ENCODE data around the gene ST6GALNAC6. TPM values are rescaled to one million over a fixed set of nuclear protein-coding genes. Genes with fewer than 3 reads are reported as not detected.

ST6GALNAC6 gene
- total and polyA plus RNA-seq, 10 of the 15 experiments (the other 5 are each of a cell fraction or from before 2014, with no cell fraction given): 0.40 to 27.0 (median 16.8) TPM

- H3K79me2 ChIP-seq (ENCODE audit: control insufficient read depth, insufficient read depth, low read length): peaks cover 24% of the 10 kb centered on the region
- no peak overlapping the region for H3K9ac ChIP-seq (ENCODE audit: control insufficient read depth, insufficient read depth, low read length)
- H4K20me1 ChIP-seq (ENCODE audit: control insufficient read depth, insufficient read depth): no peaks in the 10 kb centered on the region
- intact Hi-C loops (cut with micrococcal nuclease; ENCODE audit: unreplicated experiment): loop anchor here (2.0 to 5.0 kb wide), 4 partner anchors 37 to 415 kb away; partner anchors contain the start of genes FPGS, PTRH1 and TTC16
- ChIA-PET RAD21 (ENCODE audit: unreplicated experiment) (interaction anchor here (0.5 to 8.2 kb wide), 6 partner anchors 47 to 415 kb away, joined by 3 to 83 read pairs (median 4); partner anchors contain the start of gene TOR2A), SMC1A (ENCODE audit: uncharacterized antibody, unreplicated experiment) (interaction anchor here (1.4 to 5.8 kb wide), 5 partner anchors 19 to 184 kb away, joined by 4 to 36 read pairs (median 16); partner anchors contain the start of genes ST6GALNAC6 and TOR2A), POLR2A (interaction anchor here (0.6 kb wide), 2 partner anchors 194 to 341 kb away, joined by 4 to 8 read pairs; no protein-coding TSS in a partner anchor), CTCF (interaction anchor here (0.5 to 9.9 kb wide), 11 partner anchors 11 to 429 kb away, joined by 3 to 91 read pairs (median 5); partner anchors contain the start of genes PIP5KL1 and TOR2A)
- H3K4me1 ChIP-seq (ENCODE audit: control insufficient read depth, insufficient read depth, low read length): peaks cover 24% of the 10 kb centered on the region
- no peak overlapping the region for H3K27ac ChIP-seq (ENCODE audit: control insufficient read depth, insufficient read depth)
- in situ Hi-C loops (cut with MboI): loop anchor here (5.0 kb wide), 1 partner anchor 327 kb away; no protein-coding TSS in a partner anchor
- no TSS peak for BruUV-seq (replicated peaks)
- H3K36me3 ChIP-seq (ENCODE audit: control insufficient read depth in 2 of 2, insufficient read depth in 2 of 2, low read length in 1 of 2): peaks cover 0 to 1% of the 10 kb centered on the region in 2 experiments; a peak in 1 of 4 replicates
- DNase-seq (ENCODE audit: low read depth, low spot score) (no peak), ATAC-seq (no peak), FAIRE-seq (no peak)
- H3K9me3 ChIP-seq (replicated peaks; ENCODE audit: control insufficient read depth, insufficient read depth, low read length): no peaks in the 10 kb centered on the region
- 83% methylated on average over 8 of the region's 8 CpGs for WGBS (ENCODE audit: insufficient coverage, insufficient replicate concordance, low lambda C conversion rate, missing lambda C conversion rate)
- H3K4me3 ChIP-seq: no peak overlapping the region
- no peaks in the 10 kb centered on the region for H3K27me3 ChIP-seq (replicated peaks in 1 of 2; ENCODE audit: control insufficient read depth in 2 of 2, insufficient read depth in 2 of 2, low read length in 1 of 2)
- H2AFZ ChIP-seq (ENCODE audit: control insufficient read depth, low read depth, low read length): no peak overlapping the region
- no peak overlapping the region for H3K4me2 ChIP-seq (ENCODE audit: control insufficient read depth, insufficient read depth)
- TF ChIP-seq JUNB (IDR thresholded peaks at IDR 0.05) (no peak), ATF7 (IDR thresholded peaks at IDR 0.05; ENCODE audit: low read depth) (no peak), SREBF1 (IDR thresholded peaks at IDR 0.05; ENCODE audit: low read length) (no peak), IKZF1 (conservative IDR thresholded peaks at IDR 0.05) (no peak), EED (IDR thresholded peaks at IDR 0.05; ENCODE audit: low read depth) (no peak), SIX5 (IDR thresholded peaks at IDR 0.05; ENCODE audit: low read depth, low read length, severe bottlenecking) (no peak), CEBPZ (IDR thresholded peaks at IDR 0.05; ENCODE audit: low read depth, low read length) (no peak), BCL3 (IDR thresholded peaks at IDR 0.05; ENCODE audit: borderline replicate concordance, insufficient read depth, low read depth, low read length, poor library complexity, severe bottlenecking) (no peak), PML (IDR thresholded peaks at IDR 0.05; ENCODE audit: low read length) (no peak), CEBPB (IDR thresholded peaks at IDR 0.05; ENCODE audit: borderline replicate concordance in 1 of 2, low read depth in 2 of 2, low read length in 2 of 2) (no peak), ZBTB33 (IDR thresholded peaks at IDR 0.05) (no peak), NFYB (IDR thresholded peaks at IDR 0.05; ENCODE audit: insufficient read depth, low read depth, low read length) (no peak), WRNIP1 (IDR thresholded peaks at IDR 0.05; ENCODE audit: borderline replicate concordance, low read depth, low read length) (no peak), HDAC2 (IDR thresholded peaks at IDR 0.05) (no peak), MXI1 (IDR thresholded peaks at IDR 0.05; ENCODE audit: low read depth, low read length) (no peak), STAT3 (IDR thresholded peaks at IDR 0.05; ENCODE audit: low read depth, low read length) (no peak), BCL11A (IDR thresholded peaks at IDR 0.05; ENCODE audit: low read depth, low read length) (no peak)
These were observed 19.9 kb upstream of the ST6GALNAC6 start for GRCh38 chr9:127919253-127919815.

Measured in GM12878 (cell line).